RWPE2 (cell line): ENCODE data around the gene SAMD5.

Experiments used
- ATAC-seq: fragments of 200-7000 bp; cut with Tn5 transposase; 3 replicates; pipeline ENCODE4 v1.9.1; 2021; ENCODE audit warnings: low read depth
- DNase-seq: peaks from one replicate; pipeline ENCODE4 v3.0.0-alpha.2; 2020; ENCODE audit warnings: low spot score
- H3K27ac ChIP-seq: fragments of 450-650 bp; 2 replicates; pipeline ENCODE4 v1.5.1; 2017; ENCODE audit warnings: mild to moderate bottlenecking; ENCODE audit not compliant: poor library complexity, severe bottlenecking
- H3K27me3 ChIP-seq: fragments of 250-450 bp; sonication (Bioruptor Pico); 2 replicates; pipeline ENCODE4 v1.5.1; 2021; ENCODE audit warnings: mild to moderate bottlenecking, moderate library complexity; ENCODE audit not compliant: insufficient read depth, poor library complexity, severe bottlenecking
- H3K36me3 ChIP-seq: fragments of 250-450 bp; sonication (Bioruptor Pico); 2 replicates; pipeline ENCODE4 v1.5.1; 2020; ENCODE audit warnings: low read depth, mild to moderate bottlenecking, moderate library complexity
- H3K4me1 ChIP-seq: fragments of 250-450 bp; sonication (Bioruptor Pico); 2 replicates; pipeline ENCODE4 v1.5.1; 2021; ENCODE audit warnings: mild to moderate bottlenecking, moderate library complexity; ENCODE audit not compliant: insufficient read depth, poor library complexity, severe bottlenecking
- H3K4me3 ChIP-seq: fragments of 250-450 bp; sonication (Bioruptor Pico); 2 replicates; pipeline ENCODE4 v1.5.1; 2021; ENCODE audit warnings: mild to moderate bottlenecking, moderate library complexity; ENCODE audit not compliant: severe bottlenecking
- H3K9me3 ChIP-seq: fragments of 250-450 bp; sonication (Bioruptor Pico); 2 replicates; pipeline ENCODE4 v1.5.1; 2021; ENCODE audit warnings: mild to moderate bottlenecking, moderate library complexity; ENCODE audit not compliant: severe bottlenecking
- CTCF ChIP-seq: fragments of 450-650 bp; IDR thresholded peaks from one replicate; pipeline ENCODE4 v1.5.1; 2017; ENCODE audit warnings: mild to moderate bottlenecking, moderate library complexity; ENCODE audit not compliant: poor library complexity, severe bottlenecking

Gene SAMD5

GRCh38 chr6:147525519-147526209, 17.2 kb downstream of the SAMD5 start:
- no peaks in the 10 kb centered on the region for H3K9me3 ChIP-seq
- no peak overlapping the region for H3K27ac ChIP-seq
- no peaks in the 10 kb centered on the region for H3K4me1 ChIP-seq
- no peaks in the 10 kb centered on the region for H3K27me3 ChIP-seq
- no peak for DNase-seq
- no peak overlapping the region for H3K4me3 ChIP-seq
- no peak for ATAC-seq
- TF ChIP-seq CTCF: no peak
- H3K36me3 ChIP-seq: no peaks in the 10 kb centered on the region

DNA sequence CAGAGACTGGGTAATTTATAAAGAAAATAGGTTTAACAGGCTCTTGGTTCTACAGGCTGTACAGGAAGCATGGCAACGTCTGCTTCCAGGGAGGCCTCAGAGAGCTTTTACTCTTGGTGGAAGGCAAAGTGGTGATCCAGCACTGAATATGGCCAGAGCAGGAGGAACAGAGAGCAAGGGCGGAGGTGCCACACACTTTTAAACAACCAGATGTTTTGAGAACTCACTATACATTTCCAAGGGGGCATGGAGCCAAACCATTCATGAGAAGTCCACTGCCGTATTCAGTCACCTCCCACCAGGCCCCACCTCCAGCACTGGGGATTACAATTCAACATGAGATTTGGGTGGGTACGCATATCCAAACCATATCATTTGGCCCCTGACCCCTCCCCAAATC, 18.7 kb downstream of the SAMD5 start:
- Histone ChIP-seq H3K9me3 (no peaks in the 10 kb centered on the region), H3K36me3 (no peaks in the 10 kb centered on the region), H3K4me3 (no peak overlapping the region), H3K4me1 (no peaks in the 10 kb centered on the region), H3K27me3 (no peaks in the 10 kb centered on the region), H3K27ac (no peak overlapping the region)
- no peak for TF ChIP-seq CTCF
- ATAC-seq: no peak
- no peak for DNase-seq

DNA sequence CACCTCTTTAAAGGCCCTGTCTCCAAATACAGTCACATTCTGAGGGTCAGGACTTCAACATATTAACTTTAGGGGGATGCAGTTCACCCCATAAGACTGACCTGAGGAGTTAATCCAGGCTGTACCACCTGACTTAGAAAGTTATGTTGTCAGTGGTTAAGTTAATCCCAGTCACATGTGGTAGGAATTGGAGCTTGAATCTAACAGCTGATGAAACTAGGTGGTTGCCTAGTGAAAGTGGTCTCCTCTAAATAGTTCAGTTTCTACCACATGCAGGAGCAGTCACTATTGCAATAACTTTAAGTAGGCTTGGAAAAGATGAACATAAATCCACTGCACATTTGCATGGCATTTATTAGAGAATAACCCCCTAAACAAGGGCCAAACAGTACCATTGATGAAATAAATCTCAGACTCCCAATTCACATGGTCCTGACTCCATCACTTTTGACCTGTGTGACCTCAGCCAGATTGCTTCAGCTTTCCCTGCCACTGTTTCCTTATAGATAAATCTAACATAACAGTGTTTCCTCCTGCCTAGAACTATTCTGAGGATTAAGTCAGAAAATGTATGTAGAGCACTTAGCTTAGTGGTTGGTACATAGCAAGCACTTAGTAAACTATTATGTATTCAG, 20.1 kb downstream of the SAMD5 start:
- ATAC-seq: no peak
- Histone ChIP-seq H3K4me1 (no peaks in the 10 kb centered on the region), H3K9me3 (no peaks in the 10 kb centered on the region), H3K27ac (no peak overlapping the region), H3K4me3 (no peak overlapping the region), H3K36me3 (no peaks in the 10 kb centered on the region), H3K27me3 (no peaks in the 10 kb centered on the region)
- no peak for TF ChIP-seq CTCF
- DNase-seq: no peak

DNA sequence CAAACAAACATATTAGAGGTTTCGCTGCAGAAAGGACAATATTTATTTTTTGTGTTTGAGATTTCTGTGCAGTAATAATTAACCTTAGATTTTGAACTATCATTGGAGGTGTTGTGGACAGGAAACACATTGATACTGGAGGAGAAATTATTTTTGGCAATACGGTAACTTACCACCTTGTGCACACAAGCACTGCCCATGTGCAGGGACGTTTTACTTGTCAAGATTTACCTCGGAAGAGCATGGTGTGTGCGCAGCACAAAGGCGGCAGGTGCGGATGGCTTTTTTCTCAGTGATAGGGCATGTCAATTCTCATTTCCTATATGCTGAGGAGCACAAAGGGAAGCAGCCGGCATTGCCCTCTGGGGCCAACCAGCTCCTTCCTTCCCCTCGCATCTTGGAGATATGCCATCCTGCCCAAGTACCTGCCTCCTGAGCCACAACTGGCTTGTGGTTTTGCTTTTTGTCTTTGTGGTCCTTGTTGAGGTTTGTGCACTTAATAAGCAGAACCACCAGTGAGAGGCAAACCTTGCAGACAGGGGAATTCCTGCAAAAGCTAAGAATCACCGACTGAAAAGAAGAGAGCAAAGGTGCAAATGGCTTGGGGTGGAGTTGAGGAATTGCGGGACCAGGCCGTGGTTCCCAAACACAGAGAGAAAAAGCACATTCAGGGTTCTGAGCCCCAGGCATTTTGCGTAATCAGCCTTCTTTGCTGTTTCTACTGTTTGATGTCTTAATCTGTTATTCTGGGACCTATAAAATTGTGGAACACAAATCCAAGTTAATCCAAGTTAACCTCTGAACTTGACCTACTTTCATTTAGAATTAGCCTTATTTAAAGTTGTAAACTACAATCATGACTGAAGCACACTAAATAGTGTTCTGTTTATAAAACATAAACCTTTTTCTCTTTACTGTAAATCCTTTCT, 21.9 kb downstream of the SAMD5 start:
- DNase-seq: no peak

More for the DNA sequence above, 21.9 kb downstream of the SAMD5 start:
- no peaks in the 10 kb centered on the region for H3K9me3 ChIP-seq
- no peak for ATAC-seq
- no peak overlapping the region for H3K27ac ChIP-seq
- no peaks in the 10 kb centered on the region for H3K36me3 ChIP-seq
- no peaks in the 10 kb centered on the region for H3K4me1 ChIP-seq
- TF ChIP-seq CTCF: no peak
- H3K27me3 ChIP-seq: no peaks in the 10 kb centered on the region
- no peak overlapping the region for H3K4me3 ChIP-seq
